HG02870 (cell line): ENCODE results near the gene KL.

ENCODE experiments used
- ATAC-seq: cut with Tn5 transposase; IDR thresholded peaks from one replicate; pipeline ENCODE4 v1.9.1; 2021; ENCODE audit warnings: mild to moderate bottlenecking, moderate library complexity; ENCODE audit not compliant: unreplicated experiment

Gene KL

GRCh38 chr13:33109271-33109697 is 93.1 kb downstream of the KL start:
- peak; percentile 25 for ATAC-seq

- ATAC-seq, result peak; percentile 23
Observed at GRCh38 chr13:33109801-33110200, 93.6 kb downstream of the KL start.

GRCh38 chr13:33110386-33110712 is 94.1 kb downstream of the KL start:
- no peak for ATAC-seq

GRCh38 chr13:33110713-33111413 is 94.6 kb downstream of the KL start:
- ATAC-seq, result peak; percentile 38

- ATAC-seq, result no peak
Observed at GRCh38 chr13:33111414-33112110, 95.3 kb downstream of the KL start.

- no peak for ATAC-seq
Observed at GRCh38 chr13:33112766-33113165, 96.5 kb downstream of the KL start.

GRCh38 chr13:33114146-33114545 is 97.9 kb downstream of the KL start:
- no peak for ATAC-seq

GRCh38 chr13:33115274-33115673 is 99.1 kb downstream of the KL start:
- no peak for ATAC-seq
